Peyer's patch (tissue), 4 donors: ENCODE data around the gene ABCB8. TPM values are rescaled to one million over a fixed set of nuclear protein-coding genes. Genes with fewer than 3 reads are reported as not detected.

Experiments
- DNase-seq, 3 donors: peaks; one replicate each; pipeline ENCODE4 v3.0.0-alpha.2; 2017 to 2019
- H3K27ac ChIP-seq, 4 donors: fragments of 200-600 bp; sonication (generic); one replicate each; pipeline ENCODE4 v1.5.1; 2016 to 2019
- H3K27me3 ChIP-seq, 2 donors: fragments of 200-600 bp; sonication (generic); one replicate each; pipeline ENCODE4 v1.5.1; 2019
- H3K36me3 ChIP-seq, 3 donors: fragments of 200-600 bp; sonication (generic); one replicate each; pipeline ENCODE4 v1.5.1; 2016 to 2019
- H3K4me1 ChIP-seq, 4 donors: fragments of 200-600 bp; sonication (generic); one replicate each; pipeline ENCODE4 v1.5.1; 2016 to 2019
- H3K4me3 ChIP-seq, 4 donors: fragments of 200-600 bp; sonication (generic); 1 replicate in 3 of 4; 2 replicates in 1 of 4; pipeline ENCODE4 v1.5.1; 2016 to 2019; ENCODE audit warnings: mild to moderate bottlenecking in 1 of 4
- H3K9me3 ChIP-seq, 4 donors: fragments of 200-600 bp; sonication (generic); one replicate each; pipeline ENCODE4 v1.5.1; 2016 to 2019; ENCODE audit warnings: mild to moderate bottlenecking in 1 of 4
- CTCF ChIP-seq, 6 experiments: fragments of 450-650 bp in 4 of 6; fragments of 200-600 bp in 2 of 6; sonication (generic) in 1 of 6; IDR thresholded peaks; one replicate each; pipeline ENCODE4 v1.5.1; 2017 to 2019; ENCODE audit warnings: antibody characterized with exemption in 6 of 6, mild to moderate bottlenecking in 3 of 6, moderate library complexity in 1 of 6
- POLR2A ChIP-seq, 2 donors: fragments of 450-650 bp; IDR thresholded peaks; one replicate each; pipeline ENCODE4 v1.5.1; 2017; ENCODE audit warnings: antibody characterized with exemption in 2 of 2, mild to moderate bottlenecking in 2 of 2, moderate library complexity in 2 of 2
- total RNA-seq, 4 donors: library from RNA; depleted of rRNA; stranded (reverse); fragments of >200 nt; gene quantifications; one replicate each; pipeline ENCODE4 v1.1.0, GENCODE V29; 2016

The ABCB8 gene
- total RNA-seq, 4 donors from 2014 or later, result 23.1 to 79.7 (median 42.7) TPM

- Histone ChIP-seq H3K9me3 (no peaks in the 10 kb centered on the region), H3K36me3 (peaks cover 0 to 67% (median 0%) of the 10 kb centered on the region in 3 donors), H3K27ac (no peak overlapping the region), H3K27me3 (no peaks in the 10 kb centered on the region), H3K4me1 (peaks cover 0 to 20% (median 9%) of the 10 kb centered on the region in 4 donors), H3K4me3 (no peak overlapping the region)
- TF ChIP-seq CTCF (IDR thresholded peaks at IDR 0.05), result no peak
- TF ChIP-seq POLR2A (IDR thresholded peaks at IDR 0.05), result no peak
- DNase-seq, result no peak
These were observed 46.8 kb downstream of the ABCB8 start for GRCh38 chr7:151074817-151075661.

DNA sequence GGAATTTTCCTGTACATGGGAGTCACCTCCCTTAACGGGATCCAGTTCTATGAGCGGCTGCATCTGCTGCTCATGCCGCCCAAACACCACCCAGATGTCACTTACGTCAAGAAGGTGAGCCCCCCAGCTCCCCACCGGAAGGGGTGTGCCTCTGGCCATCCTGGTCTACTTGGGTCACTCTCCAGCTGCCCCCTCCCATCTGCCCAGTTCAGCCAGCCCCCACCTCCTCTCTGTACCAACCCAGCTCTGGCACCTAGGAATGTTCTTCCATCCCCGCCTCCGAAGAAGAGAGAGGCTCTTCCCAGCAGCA is 47.4 kb downstream of the ABCB8 start:
- DNase-seq, result no peak
- no peaks in the 10 kb centered on the region for H3K27me3 ChIP-seq
- H3K9me3 ChIP-seq, result no peaks in the 10 kb centered on the region
- TF ChIP-seq CTCF (IDR thresholded peaks at IDR 0.05) (no peak), POLR2A (IDR thresholded peaks at IDR 0.05) (no peak)
- H3K27ac ChIP-seq, result no peak overlapping the region
- peaks cover 0 to 62% (median 0%) of the 10 kb centered on the region in 3 donors for H3K36me3 ChIP-seq
- H3K4me1 ChIP-seq, result peaks cover 0 to 20% (median 11%) of the 10 kb centered on the region in 4 donors
- no peak overlapping the region for H3K4me3 ChIP-seq

DNA sequence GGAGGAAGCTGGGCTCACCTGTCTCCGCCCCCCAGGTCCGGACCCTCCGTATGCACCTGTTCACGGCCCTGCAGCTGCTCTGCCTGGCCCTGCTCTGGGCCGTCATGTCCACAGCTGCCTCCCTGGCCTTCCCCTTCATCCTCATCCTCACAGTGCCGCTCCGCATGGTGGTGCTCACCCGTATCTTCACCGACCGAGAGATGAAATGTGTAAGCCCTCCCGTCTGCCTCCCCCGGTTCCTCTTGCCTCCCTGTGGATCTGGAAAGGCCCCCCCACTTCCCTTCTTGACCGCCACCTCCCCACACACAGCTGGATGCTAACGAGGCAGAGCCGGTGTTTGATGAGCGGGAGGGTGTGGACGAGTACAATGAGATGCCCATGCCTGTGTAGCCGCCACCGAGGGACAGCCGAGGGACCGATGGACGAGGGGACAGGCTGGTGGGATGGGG is 47.8 kb downstream of the ABCB8 start:
- DNase-seq, result no peak
- Histone ChIP-seq H3K27me3 (no peaks in the 10 kb centered on the region), H3K27ac (no peak overlapping the region), H3K9me3 (no peaks in the 10 kb centered on the region), H3K36me3 (peaks cover 0 to 58% (median 0%) of the 10 kb centered on the region in 3 donors), H3K4me3 (no peak overlapping the region), H3K4me1 (peaks cover 0 to 22% (median 13%) of the 10 kb centered on the region in 4 donors)
- TF ChIP-seq CTCF (IDR thresholded peaks at IDR 0.05) (no peak), POLR2A (IDR thresholded peaks at IDR 0.05) (no peak)

GRCh38 chr7:151076863-151077704 is 48.8 kb downstream of the ABCB8 start:
- TF ChIP-seq POLR2A (IDR thresholded peaks at IDR 0.05) (no peak), CTCF (IDR thresholded peaks at IDR 0.05) (peak in 2 of 6 experiments; percentile 12 to 23)
- Histone ChIP-seq H3K27me3 (no peaks in the 10 kb centered on the region), H3K4me3 (no peak overlapping the region), H3K9me3 (no peaks in the 10 kb centered on the region), H3K4me1 (peaks cover 2 to 33% (median 24%) of the 10 kb centered on the region in 4 donors), H3K36me3 (peaks cover 0 to 47% (median 0%) of the 10 kb centered on the region in 3 donors), H3K27ac (no peak overlapping the region)
- DNase-seq, result peak in 1 of 3 donors; percentile 51

DNA sequence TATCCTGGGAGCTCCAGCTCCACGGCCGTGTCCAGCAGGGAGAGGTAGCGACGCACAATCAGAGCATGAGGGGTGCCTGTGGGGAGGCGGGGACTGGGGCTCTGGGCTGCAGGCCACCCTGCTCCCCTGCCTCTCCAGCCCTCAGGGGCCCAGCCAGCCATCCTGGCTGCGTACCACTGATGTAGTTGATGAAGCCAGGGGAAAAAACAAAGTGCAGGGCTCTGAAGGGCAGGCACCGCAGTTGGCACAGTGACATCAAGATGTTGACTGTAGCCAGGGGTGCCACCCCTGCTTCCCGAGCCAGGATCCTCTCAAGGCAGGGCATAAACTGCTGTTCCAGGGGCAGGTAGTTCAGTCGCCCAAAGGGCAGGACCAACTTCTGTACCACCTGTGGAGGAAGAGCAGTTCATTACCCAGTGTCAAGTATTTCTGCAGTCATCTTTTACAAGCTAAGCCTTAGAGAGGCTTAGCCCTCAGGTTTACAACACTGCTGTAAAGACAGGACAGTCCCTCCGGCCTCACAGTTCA is 49.5 kb downstream of the ABCB8 start:
- Histone ChIP-seq H3K36me3 (peaks cover 0 to 40% (median 0%) of the 10 kb centered on the region in 3 donors), H3K9me3 (no peaks in the 10 kb centered on the region), H3K4me1 (peaks cover 3 to 40% (median 29%) of the 10 kb centered on the region in 4 donors), H3K27me3 (no peaks in the 10 kb centered on the region), H3K27ac (no peak overlapping the region), H3K4me3 (no peak overlapping the region)
- no peak for DNase-seq
- no peak for TF ChIP-seq CTCF (IDR thresholded peaks at IDR 0.05)
